Measurements from ENCODE around the gene APCDD1L.
"Not testable (repeated sequence)": the region's sequence is repeated elsewhere in the genome, so short reads cannot be mapped to it uniquely, and the experiment has no call there.

Gene APCDD1L

GRCh38 chr20:58420798-58421496 is 94.3 kb downstream of the APCDD1L start:
- peaks cover 7% of the 10 kb centered on the region; the same call in 1 of the 2 replicates for H3K4me1 ChIP-seq
- H3K36me3 ChIP-seq, result peaks cover 83% of the 10 kb centered on the region
- no peak for TF ChIP-seq Cebpa-rat (IDR thresholded peaks at IDR 0.05)

GRCh38 chr20:58418949-58419748 is 96.0 kb downstream of the APCDD1L start:
- Histone ChIP-seq H3K4me2 (no peak overlapping the region), H3K4me1 (peaks cover 7% of the 10 kb centered on the region; the same call in 1 of the 2 replicates), H3K27ac (no peak overlapping the region), H3K9me3 (peaks cover 2% of the 10 kb centered on the region; the same call in 1 of the 2 replicates), H3K27me3 (no peaks in the 10 kb centered on the region), H4K20me1 (peaks cover 69% of the 10 kb centered on the region), H3K4me3 (no peak overlapping the region), H3K36me3 (peaks cover 66% of the 10 kb centered on the region), H3K9ac (no peak overlapping the region)
- no peak for TF ChIP-seq Cebpa-rat (IDR thresholded peaks at IDR 0.05)

More at GRCh38 chr20:58420798-58421496, 94.3 kb downstream of the APCDD1L start:
- H3K27me3 ChIP-seq, result no peaks in the 10 kb centered on the region
- H4K20me1 ChIP-seq, result peaks cover 57% of the 10 kb centered on the region
- H3K27ac ChIP-seq, result no peak overlapping the region
- H3K9me3 ChIP-seq, result peaks cover 12% of the 10 kb centered on the region
- no peak overlapping the region for H3K9ac ChIP-seq
- H3K4me2 ChIP-seq, result no peak overlapping the region
- no peak overlapping the region for H3K4me3 ChIP-seq

GRCh38 chr20:58417438-58417837 is 97.8 kb downstream of the APCDD1L start:
- Histone ChIP-seq H3K9me3 (peaks cover 9% of the 10 kb centered on the region), H3K27me3 (no peaks in the 10 kb centered on the region), H3K4me1 (peaks cover 7% of the 10 kb centered on the region; the same call in 1 of the 2 replicates), H3K4me2 (no peak overlapping the region), H3K27ac (no peak overlapping the region), H3K36me3 (peaks cover 49% of the 10 kb centered on the region), H4K20me1 (peaks cover 69% of the 10 kb centered on the region), H3K4me3 (no peak overlapping the region), H3K9ac (no peak overlapping the region)
- no peak for TF ChIP-seq Cebpa-rat (IDR thresholded peaks at IDR 0.05)

GRCh38 chr20:58416835-58417234 is 98.4 kb downstream of the APCDD1L start:
- H3K27ac ChIP-seq, result no peak overlapping the region
- H3K4me3 ChIP-seq, result no peak overlapping the region
- peaks cover 15% of the 10 kb centered on the region for H3K9me3 ChIP-seq
- H3K4me2 ChIP-seq, result no peak overlapping the region
- peaks cover 48% of the 10 kb centered on the region for H3K36me3 ChIP-seq
- peaks cover 7% of the 10 kb centered on the region; the same call in 1 of the 2 replicates for H3K4me1 ChIP-seq
- no peak overlapping the region for H3K9ac ChIP-seq
- H3K27me3 ChIP-seq, result no peaks in the 10 kb centered on the region
- TF ChIP-seq Cebpa-rat (IDR thresholded peaks at IDR 0.05), result no peak
- H4K20me1 ChIP-seq, result peaks cover 69% of the 10 kb centered on the region

- Histone ChIP-seq H3K4me1 (peaks cover 7% of the 10 kb centered on the region; the same call in 1 of the 2 replicates), H3K27me3 (no peaks in the 10 kb centered on the region), H3K9me3 (peaks cover 23% of the 10 kb centered on the region), H4K20me1 (peaks cover 61% of the 10 kb centered on the region), H3K4me2 (no peak overlapping the region), H3K4me3 (no peak overlapping the region), H3K27ac (no peak overlapping the region), H3K9ac (no peak overlapping the region), H3K36me3 (peaks cover 48% of the 10 kb centered on the region)
- TF ChIP-seq Cebpa-rat (IDR thresholded peaks at IDR 0.05), result no peak
Measured at GRCh38 chr20:58416057-58416456, 99.1 kb downstream of the APCDD1L start.

- Histone ChIP-seq H3K9me3 (peaks cover 36% of the 10 kb centered on the region), H3K36me3 (peaks cover 48% of the 10 kb centered on the region), H4K20me1 (peaks cover 48% of the 10 kb centered on the region)
- not testable (repeated sequence) for H3K4me1 ChIP-seq, H3K4me3 ChIP-seq, H3K27me3 ChIP-seq, H3K27ac ChIP-seq, H3K4me2 ChIP-seq, H3K9ac ChIP-seq
Measured at GRCh38 chr20:58414786-58415185, 100.4 kb downstream of the APCDD1L start.

- not testable (repeated sequence) for H3K27ac ChIP-seq, H3K9ac ChIP-seq, H3K4me1 ChIP-seq, H3K4me2 ChIP-seq, H3K27me3 ChIP-seq, H3K4me3 ChIP-seq
- Histone ChIP-seq H4K20me1 (peaks cover 43% of the 10 kb centered on the region), H3K36me3 (peaks cover 42% of the 10 kb centered on the region), H3K9me3 (peaks cover 36% of the 10 kb centered on the region)
Measured at GRCh38 chr20:58414216-58414615, 101.0 kb downstream of the APCDD1L start.
